ENCODE results near the gene POTEH.
"Not testable (repeated sequence)": the region's sequence is repeated elsewhere in the genome, so short reads cannot be mapped to it uniquely, and the experiment has no call there.

- TF ChIP-seq, protein P1, sequence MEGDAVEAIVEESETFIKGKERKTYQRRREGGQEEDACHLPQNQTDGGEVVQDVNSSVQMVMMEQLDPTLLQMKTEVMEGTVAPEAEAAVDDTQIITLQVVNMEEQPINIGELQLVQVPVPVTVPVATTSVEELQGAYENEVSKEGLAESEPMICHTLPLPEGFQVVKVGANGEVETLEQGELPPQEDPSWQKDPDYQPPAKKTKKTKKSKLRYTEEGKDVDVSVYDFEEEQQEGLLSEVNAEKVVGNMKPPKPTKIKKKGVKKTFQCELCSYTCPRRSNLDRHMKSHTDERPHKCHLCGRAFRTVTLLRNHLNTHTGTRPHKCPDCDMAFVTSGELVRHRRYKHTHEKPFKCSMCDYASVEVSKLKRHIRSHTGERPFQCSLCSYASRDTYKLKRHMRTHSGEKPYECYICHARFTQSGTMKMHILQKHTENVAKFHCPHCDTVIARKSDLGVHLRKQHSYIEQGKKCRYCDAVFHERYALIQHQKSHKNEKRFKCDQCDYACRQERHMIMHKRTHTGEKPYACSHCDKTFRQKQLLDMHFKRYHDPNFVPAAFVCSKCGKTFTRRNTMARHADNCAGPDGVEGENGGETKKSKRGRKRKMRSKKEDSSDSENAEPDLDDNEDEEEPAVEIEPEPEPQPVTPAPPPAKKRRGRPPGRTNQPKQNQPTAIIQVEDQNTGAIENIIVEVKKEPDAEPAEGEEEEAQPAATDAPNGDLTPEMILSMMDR (IDR thresholded peaks at IDR 0.05; ENCODE audit: insufficient read depth, low read depth, low read length), result not testable (repeated sequence)
- not testable (repeated sequence) for TF ChIP-seq EZH2 (IDR thresholded peaks at IDR 0.05; ENCODE audit: insufficient read depth, low read length)
Measured at GRCh38 chr22:15760388-15761150, 70.7 kb downstream of the POTEH start.
